ENCODE results near the gene CRYL1. TPM values are rescaled to one million over a fixed set of nuclear protein-coding genes. Genes with fewer than 3 reads are reported as not detected.
"Not testable (repeated sequence)": the region's sequence is repeated elsewhere in the genome, so short reads cannot be mapped to it uniquely, and the experiment has no call there.

The CRYL1 gene
- total and polyA plus RNA-seq, 2 of the 4 experiments (the other 2 are of a cell fraction): 11.7 to 16.4 TPM

DNA sequence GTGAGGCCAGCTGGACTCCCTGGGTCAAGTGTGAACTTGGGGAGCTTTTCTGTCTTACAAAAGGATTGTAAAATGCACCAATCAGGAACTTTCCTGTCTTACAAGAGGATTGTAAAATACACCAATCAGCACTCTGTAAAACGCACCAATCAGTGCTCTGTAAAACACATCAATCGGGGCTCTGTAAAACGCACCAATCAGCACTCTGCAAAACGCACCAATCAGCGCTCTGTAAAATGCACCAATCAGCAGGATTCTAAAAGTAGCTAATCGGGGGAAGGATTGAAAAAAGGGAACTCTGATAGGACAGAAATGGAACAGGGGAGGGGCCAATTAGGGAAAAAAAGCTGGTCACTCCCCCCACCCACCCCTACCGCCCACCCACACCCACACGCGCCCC, 91.4 kb downstream of the CRYL1 start:
- H2BK120ac ChIP-seq (ENCODE audit: low read depth, low read length); H3K4me2 ChIP-seq (ENCODE audit: low read depth, low read length); H3K4ac ChIP-seq (ENCODE audit: low read depth, low read length); H3K27ac ChIP-seq (ENCODE audit: insufficient read depth, low read length); H2AK9ac ChIP-seq (replicated peaks; ENCODE audit: low read depth, low read length, poor library complexity); H4K5ac ChIP-seq (ENCODE audit: low read depth, low read length); BruUV-seq (replicated peaks); H2BK5ac ChIP-seq (ENCODE audit: low read depth, low read length, poor library complexity, severe bottlenecking); H3K36me3 ChIP-seq (ENCODE audit: control insufficient read depth, insufficient read depth, low read length); H2AK5ac ChIP-seq (ENCODE audit: low read depth, low read length); H3K27me3 ChIP-seq (ENCODE audit: control insufficient read depth, insufficient read depth, low read length); H3K9me1 ChIP-seq (ENCODE audit: insufficient read depth, low read length); H4K91ac ChIP-seq (ENCODE audit: insufficient read depth, low read depth, low read length); H2BK20ac ChIP-seq (ENCODE audit: low read depth, low read length); H2BK15ac ChIP-seq (ENCODE audit: low read depth, low read length); H2AFZ ChIP-seq (replicated peaks; ENCODE audit: low read length, poor library complexity); H3K18ac ChIP-seq (ENCODE audit: low read depth, low read length); H4K8ac ChIP-seq (ENCODE audit: low read depth in 2 of 2, low read length in 2 of 2); H3K56ac ChIP-seq (ENCODE audit: extremely low read depth, insufficient read depth, low read length); H3K79me1 ChIP-seq (ENCODE audit: low read depth in 1 of 2, low read length in 2 of 2); H3K9me3 ChIP-seq (ENCODE audit: control insufficient read depth, insufficient read depth, low read length); ATAC-seq (ENCODE audit: low read depth); CTCF ChIA-PET; in situ Hi-C loops (cut with MboI; ENCODE audit: low sequenced_read_pairs); H3K14ac ChIP-seq (replicated peaks; ENCODE audit: low read depth, low read length); DNase-seq; dilution Hi-C loops (cut with HindIII; ENCODE audit: low sequenced_read_pairs, unreplicated experiment); H3K4me3 ChIP-seq (ENCODE audit: insufficient read depth, low read depth, low read length); H3K23ac ChIP-seq (ENCODE audit: low read depth, low read length); POLR2A ChIA-PET (ENCODE audit: unreplicated experiment); intact Hi-C loops (cut with micrococcal nuclease); H3K4me1 ChIP-seq (ENCODE audit: control insufficient read depth, insufficient read depth, low read length); H3K9ac ChIP-seq (ENCODE audit: low read depth, low read length); H4K20me1 ChIP-seq (ENCODE audit: insufficient read depth, low read length): not testable (repeated sequence)
- 100% methylated on average over 2 of the region's 9 CpGs; no CpG with 5 or more reads in 1 of the 2 experiments for WGBS, 2 experiments (ENCODE audit: extremely low coverage in 2 of 2, insufficient read length in 1 of 2)
